HG02759 (cell line): Measurements from ENCODE around the gene USP47.

ENCODE experiments used
- ATAC-seq: cut with Tn5 transposase; IDR thresholded peaks from one replicate; pipeline ENCODE4 v1.9.1; 2021; ENCODE audit warnings: mild to moderate bottlenecking, moderate library complexity; ENCODE audit not compliant: unreplicated experiment

USP47 gene

GRCh38 chr11:11996321-11997048 lies 154.7 kb downstream of the USP47 start:
- no peak for ATAC-seq

GRCh38 chr11:11997049-11997322 lies 155.2 kb downstream of the USP47 start:
- ATAC-seq, result no peak

GRCh38 chr11:11998091-11998781 lies 156.5 kb downstream of the USP47 start:
- no peak for ATAC-seq

GRCh38 chr11:12001186-12001585 lies 159.4 kb downstream of the USP47 start:
- ATAC-seq, result no peak

GRCh38 chr11:12003336-12003735 lies 161.6 kb downstream of the USP47 start:
- ATAC-seq, result no peak

GRCh38 chr11:12003815-12004214 lies 162.0 kb downstream of the USP47 start:
- no peak for ATAC-seq

GRCh38 chr11:12005061-12005460 lies 163.3 kb downstream of the USP47 start:
- ATAC-seq, result no peak

- ATAC-seq, result no peak
These were observed 163.7 kb downstream of the USP47 start for GRCh38 chr11:12005476-12005875.

GRCh38 chr11:12006552-12007229 lies 164.9 kb downstream of the USP47 start:
- no peak for ATAC-seq

- ATAC-seq, result no peak
These were observed 165.4 kb downstream of the USP47 start for GRCh38 chr11:12007230-12007593.

GRCh38 chr11:12007769-12008737 lies 166.3 kb downstream of the USP47 start, which contains the start of gene DKK3:
TSS of gene DKK3 (minus strand) at chr11:12008626. CDS start at chr11:12008582, 44 bp downstream.
- ATAC-seq, result no peak
